Ureter (tissue), 1 donor: ENCODE measurements around the gene CALML6. TPM values are rescaled to one million over a fixed set of nuclear protein-coding genes. Genes with fewer than 3 reads are reported as not detected.

ENCODE experiments used
- DNase-seq: peaks from one replicate; pipeline ENCODE4 v3.0.0-alpha.2; 2020; ENCODE audit warnings: low spot score
- total RNA-seq: library from RNA; stranded (reverse); gene quantifications from one replicate; pipeline ENCODE4 v1.2.4, GENCODE V29; 2023
- donor health status: DM: yes; HTN: yes; CAD: no.

The CALML6 gene
- total RNA-seq, 1 donor from 2014 or later, result 0.29 TPM

DNA sequence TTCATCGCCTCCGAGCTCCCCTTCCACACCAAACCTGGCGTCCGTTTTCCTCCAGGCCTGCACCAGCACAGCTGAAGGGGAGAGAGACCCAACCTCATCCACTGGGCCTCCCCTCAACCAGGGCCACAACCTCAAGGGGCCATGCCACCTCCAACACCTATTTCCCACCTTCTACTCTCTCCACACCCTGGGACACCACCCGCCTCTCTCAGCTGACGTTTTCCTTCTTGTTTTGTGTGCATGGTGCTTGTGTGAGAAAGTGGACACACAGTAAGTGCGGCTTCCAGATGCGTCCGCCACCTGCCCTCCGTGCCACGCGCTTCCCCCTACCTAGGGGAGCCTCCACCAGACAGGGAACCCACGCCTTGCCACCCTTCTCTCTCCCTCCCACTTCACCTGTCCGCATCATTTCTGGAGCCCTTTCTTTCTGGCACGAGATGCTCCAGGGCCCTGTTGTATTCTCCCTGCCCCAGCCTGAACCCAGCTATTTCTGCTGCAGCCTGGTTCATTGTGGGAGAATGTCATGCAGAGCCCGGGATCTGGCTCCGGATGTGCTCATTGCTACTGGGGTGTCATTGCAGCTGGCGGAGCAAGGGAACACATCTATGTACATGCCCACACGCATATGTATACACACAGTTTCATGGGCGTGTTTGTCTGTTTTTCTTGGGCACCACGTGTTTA lies 22.8 kb upstream of the CALML6 start:
- no peak for DNase-seq

DNA sequence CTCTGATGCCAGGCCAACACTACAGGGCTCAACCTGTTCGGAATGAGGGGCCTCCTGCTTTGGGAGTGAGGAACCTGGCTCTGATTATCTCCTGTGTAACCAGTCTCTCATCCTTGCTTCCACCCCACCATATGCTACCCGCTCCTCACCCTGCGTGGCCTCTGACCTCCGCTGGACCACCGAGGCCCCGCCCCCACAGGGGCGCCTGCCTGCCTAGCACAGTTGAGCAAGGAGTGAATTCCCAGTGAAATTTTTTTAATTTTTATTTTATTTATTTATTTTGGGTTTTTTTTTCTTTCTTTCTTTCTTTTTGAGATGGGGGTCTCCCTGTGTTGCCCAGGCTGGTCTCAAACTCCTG lies 22.3 kb upstream of the CALML6 start:
- DNase-seq, result no peak

- no peak for DNase-seq
These were observed 21.6 kb upstream of the CALML6 start for GRCh38 chr1:1893291-1893985.

GRCh38 chr1:1893997-1894353 lies 21.1 kb upstream of the CALML6 start:
- no peak for DNase-seq

DNA sequence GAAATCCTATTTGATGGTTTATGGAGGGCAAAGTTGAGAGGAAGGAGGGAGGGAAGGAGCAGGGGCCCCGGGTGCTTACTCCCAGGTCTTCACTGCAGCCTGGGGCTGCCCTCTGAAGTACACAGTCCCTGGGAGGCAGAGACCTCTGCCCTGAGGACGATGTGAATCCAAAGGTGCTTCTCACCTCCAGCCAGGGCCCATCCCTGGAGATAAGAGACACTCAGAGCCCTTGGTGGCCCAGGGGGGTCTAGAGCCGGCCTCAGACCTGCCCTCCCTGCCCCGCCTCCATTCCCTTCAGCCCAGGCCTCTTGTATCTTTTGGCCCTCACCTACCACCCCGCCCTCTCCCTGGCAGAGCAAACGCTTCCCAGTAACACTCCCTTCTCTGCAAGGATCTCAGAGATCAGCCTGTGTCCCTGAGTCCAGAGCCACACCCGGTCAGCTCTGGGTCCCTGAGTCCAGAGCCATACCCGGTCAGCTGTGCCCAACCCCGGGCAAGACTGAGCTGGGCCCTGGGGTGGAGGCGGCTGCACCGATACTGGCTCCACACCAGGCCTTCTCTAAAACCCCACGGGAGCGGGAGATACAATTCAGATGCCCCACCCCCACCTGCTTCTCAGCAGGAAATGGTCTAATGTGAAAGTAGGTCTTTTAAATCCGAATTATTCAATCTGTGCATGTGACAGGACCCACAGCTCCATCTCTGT lies 20.6 kb upstream of the CALML6 start:
- DNase-seq, result no peak

DNA sequence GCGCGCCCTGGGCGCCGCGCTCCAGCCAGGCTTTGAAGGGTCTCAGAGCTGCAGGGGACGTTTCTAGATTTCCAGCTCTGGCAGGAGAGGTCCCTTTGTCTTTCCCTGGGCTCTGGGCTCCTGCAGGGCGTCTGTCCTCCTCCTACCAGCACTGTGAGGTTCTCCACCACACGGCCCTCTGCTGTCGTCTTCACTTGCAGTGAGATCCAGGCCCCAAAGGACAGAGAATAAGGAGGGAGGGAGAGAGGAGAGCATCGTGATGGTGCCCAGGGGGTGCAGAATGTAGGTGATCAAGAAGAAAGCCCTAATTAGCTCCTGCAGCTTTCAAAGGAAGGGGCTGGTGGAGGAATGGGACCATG lies 20.0 kb upstream of the CALML6 start:
- no peak for DNase-seq

GRCh38 chr1:1895456-1896336 lies 19.4 kb upstream of the CALML6 start:
- no peak for DNase-seq

- DNase-seq, result no peak
These were observed 16.7 kb upstream of the CALML6 start for GRCh38 chr1:1898246-1898933.

DNA sequence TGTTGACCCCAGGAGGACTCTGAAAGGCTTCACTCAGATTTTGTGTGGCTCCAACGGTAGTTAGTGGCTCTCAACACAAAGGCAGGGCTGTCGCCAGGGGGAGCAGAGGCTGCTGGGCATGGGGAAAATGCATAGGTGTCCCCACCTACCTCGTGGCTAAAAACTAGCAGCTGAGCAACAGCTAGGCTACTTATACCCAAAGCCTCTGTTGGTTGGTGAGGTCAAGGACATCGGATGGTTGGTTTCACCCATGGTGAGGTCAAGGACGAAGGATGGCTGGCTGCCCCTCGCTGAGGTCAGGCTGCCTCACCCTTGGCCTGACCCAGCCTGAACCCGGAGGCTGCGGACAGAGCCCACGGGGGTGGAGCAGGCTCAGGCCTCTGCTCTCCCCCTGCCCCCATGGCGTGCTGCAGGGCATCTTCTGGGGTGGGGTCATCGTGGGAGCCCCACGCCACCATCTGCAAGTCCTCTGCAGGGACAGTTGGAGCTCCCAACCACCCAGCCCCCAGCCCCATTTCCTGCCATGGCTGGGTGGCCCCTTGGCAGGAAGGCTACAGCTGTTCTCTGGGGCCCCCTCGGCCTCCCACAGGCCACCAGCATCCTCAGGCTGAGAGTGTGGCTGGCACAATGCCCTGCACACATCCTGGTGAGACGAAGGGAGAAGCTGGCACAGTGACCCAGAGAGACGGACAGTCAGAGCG lies 15.6 kb upstream of the CALML6 start:
- no peak for DNase-seq

DNA sequence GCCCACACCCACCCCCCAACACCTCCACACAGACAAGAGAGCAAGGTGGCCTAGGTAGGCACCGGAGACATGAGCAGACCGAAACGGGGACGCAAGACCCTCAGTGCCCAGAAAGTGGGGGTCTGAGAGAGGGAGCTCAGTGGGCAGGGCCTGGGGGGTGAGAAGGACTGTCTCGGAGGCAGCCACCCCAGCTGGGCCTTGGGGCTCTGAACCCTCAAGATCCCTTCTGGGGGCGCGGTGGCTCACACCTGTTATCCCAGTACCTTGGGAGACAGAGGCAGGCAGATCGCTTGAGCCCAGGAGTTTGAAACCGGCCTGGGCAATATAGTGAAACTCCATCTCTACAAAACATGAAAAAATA lies 15.1 kb upstream of the CALML6 start:
- no peak for DNase-seq

DNA sequence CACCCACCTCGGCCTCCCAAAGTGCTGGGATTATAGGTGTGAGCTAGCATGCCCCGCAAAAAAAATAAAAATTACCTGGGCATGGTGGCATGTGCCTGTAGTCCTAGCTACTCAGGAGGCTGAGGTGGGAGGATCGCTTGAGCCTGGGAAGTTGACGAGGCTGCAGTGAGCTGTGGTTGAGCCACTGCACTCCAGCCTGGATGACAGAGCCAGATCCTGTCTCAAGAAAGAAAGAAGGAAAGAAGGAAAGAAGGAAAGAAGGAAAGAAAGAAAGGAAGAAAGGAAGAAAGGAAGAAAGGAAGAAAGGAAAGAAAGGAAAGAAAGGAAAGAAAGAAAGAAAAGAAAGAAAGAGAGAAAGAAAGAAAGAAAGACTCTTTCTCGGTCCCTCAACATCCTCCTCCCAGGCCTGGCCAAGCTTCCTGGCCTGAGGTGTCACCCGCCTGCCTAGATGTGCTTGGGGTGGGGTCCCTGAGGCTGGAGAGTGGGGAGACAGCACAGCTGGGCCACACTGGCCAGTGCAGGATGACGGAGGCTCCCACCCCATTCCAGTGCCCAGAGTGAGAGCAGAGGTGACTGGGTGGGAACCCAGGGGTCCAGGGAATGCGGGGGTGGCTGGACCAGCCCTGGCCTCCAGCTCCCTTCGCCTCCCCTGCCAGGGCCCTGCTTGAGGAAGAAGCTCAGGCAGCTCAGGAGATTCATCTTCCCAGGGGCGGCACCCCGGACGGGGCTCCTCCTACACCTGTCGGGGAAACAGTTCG lies 14.0 kb upstream of the CALML6 start:
- no peak for DNase-seq

GRCh38 chr1:1901641-1902294 lies 13.3 kb upstream of the CALML6 start:
- DNase-seq, result no peak

DNA sequence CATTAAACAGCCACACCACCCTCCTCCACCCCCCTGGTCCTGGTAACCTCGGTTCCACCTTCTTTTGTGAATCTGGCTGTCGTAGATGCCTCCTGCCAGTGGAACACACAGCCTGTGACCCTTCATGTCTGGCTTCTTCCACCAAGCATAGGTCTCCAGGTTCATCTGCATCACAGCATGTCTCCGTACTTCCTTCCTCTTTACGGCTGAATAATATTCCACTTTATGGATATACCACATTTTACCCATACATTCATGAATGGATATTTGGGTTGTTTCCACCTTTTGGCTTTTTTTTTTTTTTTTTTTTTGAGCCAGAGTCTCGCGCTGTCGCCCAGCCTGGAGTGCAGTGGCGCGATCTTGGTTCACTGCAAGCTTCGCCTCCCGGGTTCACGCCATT lies 11.8 kb upstream of the CALML6 start:
- DNase-seq, result no peak

GRCh38 chr1:1906185-1907097 lies 8.6 kb upstream of the CALML6 start:
- peak; percentile 85 for DNase-seq

GRCh38 chr1:1907098-1907736 lies 7.8 kb upstream of the CALML6 start:
- DNase-seq, result peak; percentile 74

DNA sequence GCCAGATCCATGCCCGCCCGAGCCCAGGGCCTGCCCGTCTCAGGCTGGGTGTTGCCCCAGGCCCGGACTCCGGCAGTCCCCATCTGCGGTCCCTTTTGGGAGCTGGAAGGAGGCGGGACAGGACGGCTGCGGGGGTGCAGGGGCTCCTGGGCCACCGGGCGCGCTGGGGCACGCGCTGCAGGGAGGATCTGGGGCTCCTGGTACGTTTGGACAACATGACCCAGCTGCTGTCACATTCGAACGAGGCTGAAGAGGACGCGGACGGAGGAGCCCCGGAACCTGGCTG lies 6.6 kb upstream of the CALML6 start:
- peak; percentile 63 for DNase-seq

DNA sequence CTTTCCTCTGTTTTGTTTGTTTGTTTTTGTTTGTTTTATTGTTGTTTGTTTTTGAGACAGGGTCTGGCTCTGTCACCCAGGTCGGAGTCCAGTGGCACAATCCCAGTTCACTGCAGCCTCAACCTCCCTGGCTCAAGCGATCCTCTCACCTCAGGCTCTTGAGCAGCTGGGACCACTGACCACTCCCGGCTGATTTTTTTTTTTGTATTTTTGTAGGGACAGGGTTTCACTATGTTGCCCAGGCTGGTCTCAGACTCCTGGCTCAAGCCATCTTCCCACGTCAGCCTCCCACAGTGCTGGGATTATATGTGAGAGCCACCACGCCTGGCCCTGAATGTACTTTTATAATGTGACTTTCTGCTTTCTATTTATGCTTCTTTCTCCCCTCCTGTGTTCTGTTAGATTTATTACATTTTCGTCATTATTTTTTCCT lies 5.0 kb upstream of the CALML6 start:
- DNase-seq, result no peak

GRCh38 chr1:1910651-1911331 lies 4.3 kb upstream of the CALML6 start:
- DNase-seq, result peak; percentile 51
